ENCODE measurements around the gene SEMA4D.
A peak's percentile ranks its signal among the peaks of the same experiment; 100 is the strongest.
"Not testable (repeated sequence)": the region's sequence is repeated elsewhere in the genome, so short reads cannot be mapped to it uniquely, and the experiment has no call there.

SEMA4D gene

DNA sequence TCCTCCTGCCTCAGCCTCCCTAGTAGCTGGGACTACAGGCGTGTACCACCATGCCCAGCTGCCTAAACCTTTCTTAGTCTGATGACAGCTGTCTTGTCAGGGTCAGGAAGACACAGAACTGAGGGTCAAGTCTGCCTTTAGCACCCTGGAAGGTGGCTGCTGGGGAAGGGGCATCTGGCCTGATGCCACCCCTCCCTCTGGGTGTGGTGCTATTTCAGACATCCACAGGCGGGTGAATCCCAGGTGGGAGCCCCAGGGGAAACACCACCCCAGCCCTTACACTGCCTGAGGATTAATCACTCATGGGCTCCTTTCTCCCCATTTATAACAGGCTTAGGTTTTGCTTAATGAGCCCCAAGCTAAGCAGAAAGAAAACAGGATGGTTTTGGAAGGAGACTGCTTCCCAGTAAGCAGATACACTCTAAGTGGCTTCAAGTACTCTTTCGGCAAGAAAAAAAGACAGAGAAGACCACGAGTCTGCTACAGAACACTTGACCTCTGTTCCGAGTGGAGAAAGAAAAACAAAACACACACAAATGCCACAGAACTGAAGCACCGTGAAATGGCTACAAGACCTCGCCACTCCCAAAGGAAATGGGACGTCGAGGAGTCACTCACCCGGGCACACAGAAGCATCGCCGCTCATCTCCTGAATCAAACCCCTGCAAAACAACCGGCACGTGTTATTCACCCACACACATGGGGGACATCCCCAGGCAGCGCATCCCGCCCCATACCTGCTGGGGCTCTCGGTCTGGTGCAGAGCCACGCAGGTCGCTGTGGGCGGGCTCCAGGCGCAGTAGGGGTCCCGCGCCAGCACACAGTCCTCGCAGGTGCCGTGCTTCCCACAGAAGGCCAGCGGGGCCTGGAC, 117.2 kb downstream of the SEMA4D start:
- DNase-seq = no peak

DNA sequence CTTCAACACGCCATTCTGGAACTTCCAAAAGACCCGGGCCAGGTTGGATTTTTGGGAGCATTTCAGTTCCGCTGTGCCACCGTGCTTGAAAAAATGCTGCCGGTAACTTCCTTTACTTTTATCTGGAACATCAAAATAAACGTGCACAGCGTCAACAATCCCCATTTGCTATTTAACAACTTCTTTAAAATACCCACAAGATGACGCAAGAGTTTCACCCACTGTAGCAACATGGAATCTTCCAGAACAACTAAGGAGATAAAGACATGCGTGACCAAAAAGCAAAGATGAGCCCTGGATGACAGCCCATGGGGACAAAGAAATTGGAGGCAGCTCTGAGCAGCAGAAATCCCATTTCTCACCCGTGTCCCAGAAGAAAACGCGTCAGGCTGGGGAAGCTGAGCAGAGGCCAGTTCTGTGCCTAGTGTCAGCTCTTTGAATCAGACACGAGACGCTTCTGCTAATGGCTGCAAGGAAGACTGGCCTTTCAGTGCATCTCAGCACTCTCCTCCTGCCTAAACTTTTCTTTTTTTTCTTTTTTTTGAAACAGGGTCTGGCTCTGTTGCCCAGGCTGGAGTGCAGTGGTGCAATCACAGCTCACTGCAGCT, 118.3 kb downstream of the SEMA4D start:
- DNase-seq = peak; percentile 71

DNA sequence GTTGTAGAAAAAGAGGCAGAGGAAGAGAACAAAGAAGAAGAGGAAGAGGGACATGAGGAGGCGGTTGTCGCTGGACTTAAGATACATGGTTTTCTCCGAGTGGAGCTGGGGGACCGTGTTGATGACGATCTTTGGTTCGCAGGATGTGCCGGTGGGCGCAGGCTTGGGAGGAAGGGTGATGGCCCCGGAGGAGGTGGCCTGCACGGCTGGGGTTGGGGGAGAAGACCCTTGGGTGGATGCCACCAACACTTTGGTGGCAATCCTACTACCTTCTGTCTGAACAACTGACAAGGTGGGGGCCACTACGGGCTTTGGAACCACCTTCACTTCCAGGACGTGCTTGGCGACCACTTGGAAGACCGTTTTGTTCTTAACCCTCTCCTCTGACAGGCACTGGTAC, 118.9 kb downstream of the SEMA4D start:
- DNase-seq = no peak

DNA sequence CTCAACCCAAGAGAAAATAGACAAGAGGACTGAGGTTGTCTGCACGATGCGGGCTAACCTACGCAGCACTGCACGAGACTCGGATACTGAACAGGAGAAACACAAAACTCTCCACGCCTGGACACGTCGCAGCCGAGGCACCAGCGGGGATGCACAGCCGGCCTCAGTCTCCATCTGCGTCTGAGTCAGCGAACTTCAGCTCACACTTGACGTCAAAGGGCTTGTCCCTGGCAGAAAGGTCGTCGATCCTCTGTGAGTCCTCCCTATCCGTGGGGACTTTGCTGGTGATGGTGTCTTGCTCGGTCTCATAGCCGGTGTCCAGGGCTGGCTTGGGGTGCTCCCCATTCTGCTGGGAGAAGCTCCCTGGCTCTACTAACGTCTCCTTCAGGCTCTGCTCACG, 119.4 kb downstream of the SEMA4D start:
- DNase-seq = no peak

GRCh38 chr9:89377411-89377810, 120.5 kb downstream of the SEMA4D start:
- DNase-seq = no peak

GRCh38 chr9:89376741-89377351, 121.1 kb downstream of the SEMA4D start:
- DNase-seq = no peak

- no peak for DNase-seq
Measured at GRCh38 chr9:89376286-89376685, 121.6 kb downstream of the SEMA4D start.

- peak; percentile 51 for DNase-seq
Measured at GRCh38 chr9:89375191-89375760, 122.6 kb downstream of the SEMA4D start.

- DNase-seq = no peak
Measured at GRCh38 chr9:89374176-89374575, 123.7 kb downstream of the SEMA4D start.

GRCh38 chr9:89372979-89373378, 124.9 kb downstream of the SEMA4D start:
- no peak for DNase-seq

- no peak for DNase-seq
Measured at GRCh38 chr9:89372230-89372816, 125.6 kb downstream of the SEMA4D start.

- DNase-seq = not testable (repeated sequence)
Measured at GRCh38 chr9:89371791-89372190, 126.1 kb downstream of the SEMA4D start.

DNA sequence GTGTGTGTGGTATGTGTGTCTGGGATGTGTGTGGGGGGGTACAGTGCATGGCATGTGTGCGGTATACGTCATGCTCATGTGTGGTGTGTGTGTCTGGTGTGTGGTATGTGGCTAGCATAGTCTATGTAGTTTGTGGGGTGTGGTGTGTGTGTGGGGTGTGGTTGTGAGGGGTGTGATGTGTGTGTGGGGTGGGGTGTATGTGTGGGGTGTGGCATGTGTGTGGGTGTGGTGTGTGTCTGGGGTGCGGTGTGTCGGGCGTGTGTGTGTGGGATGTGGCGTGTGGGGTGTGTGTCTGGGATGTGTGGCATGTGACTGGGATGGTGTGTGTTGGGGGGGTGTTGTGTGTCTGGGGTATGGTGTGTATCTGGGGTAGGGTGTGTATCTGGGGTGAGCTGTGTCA, 127.3 kb downstream of the SEMA4D start:
- no peak for DNase-seq

- DNase-seq = no peak
Measured at GRCh38 chr9:89368978-89369377, 128.9 kb downstream of the SEMA4D start.

DNA sequence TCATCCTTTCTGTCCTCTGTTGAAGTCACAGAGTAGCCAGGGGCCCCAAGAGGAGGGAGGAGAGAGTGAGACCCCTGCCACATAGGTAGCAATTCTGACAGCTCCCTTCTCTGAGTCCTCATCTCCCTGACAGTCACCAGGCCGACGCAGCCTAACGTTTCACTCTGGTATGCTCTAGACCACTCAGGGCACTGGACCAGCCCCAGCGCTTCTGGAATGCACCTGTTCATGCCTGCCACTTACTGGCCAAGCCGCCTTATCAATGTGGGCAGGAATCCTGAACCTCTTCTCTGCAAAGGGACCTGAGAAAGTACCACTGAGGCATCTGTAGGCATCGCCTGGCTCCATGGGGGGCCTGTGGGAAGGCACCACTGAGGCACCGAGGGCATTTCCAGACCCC, 129.4 kb downstream of the SEMA4D start:
- no peak for DNase-seq

GRCh38 chr9:89367726-89368437, 130.0 kb downstream of the SEMA4D start:
- DNase-seq = no peak

- DNase-seq = no peak
Measured at GRCh38 chr9:89367281-89367680, 130.6 kb downstream of the SEMA4D start.

DNA sequence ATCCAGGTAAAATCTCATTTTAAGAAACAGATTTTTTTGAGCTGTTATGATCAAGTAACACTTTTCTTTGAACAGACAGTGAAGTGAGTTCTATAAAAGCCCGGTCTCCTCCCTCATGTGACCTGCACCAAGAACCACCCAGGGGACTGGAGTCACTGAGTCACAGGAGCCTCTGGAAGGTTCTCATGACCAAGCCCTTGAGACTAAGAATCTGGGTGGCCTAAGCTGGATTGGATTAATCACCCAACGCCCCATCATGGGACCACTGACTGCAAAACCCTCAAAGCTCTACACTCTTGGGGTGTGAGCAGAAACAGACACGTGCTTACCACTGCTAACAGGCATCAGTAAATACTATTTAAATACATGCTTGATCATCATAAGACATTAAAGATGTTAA, 131.2 kb downstream of the SEMA4D start:
- no peak for DNase-seq

DNA sequence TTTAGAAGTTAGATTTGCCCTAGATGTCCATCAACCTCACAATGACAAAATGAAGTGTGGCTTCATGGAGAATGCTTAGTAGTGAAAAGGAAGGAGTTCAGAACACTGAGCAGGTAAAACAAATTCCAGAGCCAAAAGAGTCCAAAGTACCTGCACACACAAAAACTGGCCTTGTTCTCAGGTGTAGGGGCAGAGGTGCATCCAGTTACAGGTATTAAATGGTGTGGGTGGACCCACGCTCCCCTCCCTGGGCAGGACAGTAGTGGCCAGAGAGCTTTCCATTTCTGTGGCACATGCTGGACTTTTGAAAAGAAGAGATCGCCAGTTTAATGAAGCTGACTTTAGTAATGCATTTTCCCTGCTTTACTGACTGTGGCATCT, 132.4 kb downstream of the SEMA4D start:
- no peak for DNase-seq

DNA sequence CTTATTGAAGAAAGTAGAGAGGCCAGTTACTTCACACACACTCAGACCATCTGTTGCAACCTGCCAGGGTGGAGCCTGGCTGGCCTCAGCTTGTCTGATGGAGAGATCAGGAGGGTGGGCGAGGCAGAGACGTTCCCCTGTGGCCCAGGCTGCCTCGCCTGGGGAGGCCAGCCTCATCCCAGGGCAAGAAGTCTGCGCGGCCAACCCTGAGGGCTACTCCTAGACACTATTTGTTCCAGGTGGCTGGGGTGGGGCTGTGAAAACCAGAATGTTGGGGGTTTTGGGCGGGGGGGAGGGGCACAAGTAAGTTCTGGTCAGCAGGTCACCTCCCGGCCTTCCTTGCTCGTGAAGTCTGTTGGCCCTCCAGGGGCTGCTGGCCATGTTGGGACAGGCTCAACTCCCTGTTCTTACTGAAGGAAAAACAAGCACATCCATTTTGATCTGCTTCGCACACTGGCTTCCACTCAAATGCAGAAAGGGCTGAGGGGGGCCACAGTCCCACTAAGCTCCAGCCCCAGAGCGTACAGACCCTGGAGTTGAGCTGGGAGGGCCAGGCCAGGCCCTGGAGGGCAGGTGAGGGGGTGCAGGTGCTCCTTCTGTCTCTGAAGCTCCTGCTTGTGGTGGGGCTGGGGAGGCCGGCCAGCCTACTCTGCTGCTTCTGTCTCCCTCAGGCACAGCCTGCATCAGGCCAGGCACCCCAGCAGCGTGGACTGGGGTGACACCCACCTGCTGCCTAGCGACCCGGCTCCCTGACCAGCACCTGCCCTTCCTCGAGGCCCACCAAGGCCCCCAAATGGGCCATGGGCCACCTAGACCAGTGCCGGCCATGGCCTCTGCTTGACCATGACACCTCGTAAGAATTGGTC, 133.0 kb downstream of the SEMA4D start:
- DNase-seq = no peak

DNA sequence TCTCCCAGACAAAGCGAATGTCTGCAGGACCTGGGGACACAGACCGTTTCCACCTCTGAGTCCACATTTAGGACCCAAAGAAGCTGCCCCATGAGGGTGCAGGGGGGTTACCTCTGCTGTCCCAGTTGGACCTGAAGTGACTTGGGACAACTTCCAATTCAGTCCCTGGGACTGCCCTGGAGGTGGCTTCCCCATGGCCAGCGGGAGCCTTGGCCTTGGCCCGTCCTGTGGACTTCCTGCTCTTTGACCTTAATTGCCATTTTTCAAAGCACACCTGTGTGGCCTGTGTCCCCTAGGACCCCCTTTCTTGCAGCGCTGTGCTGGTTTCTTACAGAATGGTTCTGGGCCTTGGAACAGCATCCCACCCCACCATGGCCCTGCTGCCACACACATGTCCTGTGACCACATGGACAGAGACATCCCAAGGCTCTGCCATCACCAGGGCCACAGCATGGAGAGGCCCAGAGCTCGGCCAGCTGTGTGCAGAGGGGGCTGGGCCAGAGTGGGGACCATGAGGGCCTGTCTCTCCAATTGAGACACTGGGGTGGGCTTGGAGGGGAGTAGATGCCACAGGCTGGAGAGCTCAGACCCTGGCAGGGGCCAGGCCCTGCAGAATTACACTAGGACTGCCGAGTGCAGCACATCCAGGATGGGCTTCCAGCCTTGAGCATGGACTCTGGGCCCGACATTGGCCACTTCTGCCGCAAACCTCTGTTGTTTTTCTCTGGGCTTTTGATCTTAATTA, 133.8 kb downstream of the SEMA4D start:
- no peak for DNase-seq
